ENCODE data around the gene WWC2. TPM values are rescaled to one million over a fixed set of nuclear protein-coding genes. Genes with fewer than 3 reads are reported as not detected.
"Not testable (repeated sequence)": the region's sequence is repeated elsewhere in the genome, so short reads cannot be mapped to it uniquely, and the experiment has no call there.

The WWC2 gene
- total RNA-seq, 1 donor from 2014 or later = 67.3 TPM

- ATAC-seq = no peak
- intact Hi-C loops (cut with DNase I) = no loop called here
Measured at GRCh38 chr4:183303301-183303700, 204.2 kb downstream of the WWC2 start.

GRCh38 chr4:183304067-183304466 lies 205.0 kb downstream of the WWC2 start:
- DNase-seq (ENCODE audit: low spot score) (no peak), ATAC-seq (no peak)
- intact Hi-C loops (cut with DNase I) = no loop called here

More at GRCh38 chr4:183303301-183303700, 204.2 kb downstream of the WWC2 start:
- DNase-seq (ENCODE audit: low spot score) = no peak

GRCh38 chr4:183304538-183304937 lies 205.5 kb downstream of the WWC2 start:
- DNase-seq (ENCODE audit: low spot score) (no peak), ATAC-seq (no peak)
- intact Hi-C loops (cut with DNase I) = no loop called here

GRCh38 chr4:183306811-183307210 lies 207.8 kb downstream of the WWC2 start:
- DNase-seq (ENCODE audit: low spot score) (no peak), ATAC-seq (no peak)
- intact Hi-C loops (cut with DNase I) = no loop called here

GRCh38 chr4:183312841-183313240 lies 213.8 kb downstream of the WWC2 start:
- no peak for DNase-seq (ENCODE audit: low spot score)
- ATAC-seq = no peak
- intact Hi-C loops (cut with DNase I) = no loop called here

- ATAC-seq (no peak), DNase-seq (ENCODE audit: low spot score) (no peak)
- intact Hi-C loops (cut with DNase I) = no loop called here
Measured at GRCh38 chr4:183314336-183314735, 215.3 kb downstream of the WWC2 start.

GRCh38 chr4:183314806-183315205 lies 215.7 kb downstream of the WWC2 start:
- intact Hi-C loops (cut with DNase I) = no loop called here
- ATAC-seq (no peak), DNase-seq (ENCODE audit: low spot score) (no peak)

- DNase-seq (ENCODE audit: low spot score) (no peak), ATAC-seq (peak; percentile 26)
- intact Hi-C loops (cut with DNase I) = no loop called here
Measured at GRCh38 chr4:183318656-183319055, 219.6 kb downstream of the WWC2 start.

GRCh38 chr4:183320211-183321059 lies 221.4 kb downstream of the WWC2 start, which contains the start of gene CLDN22:
Gene CLDN22, minus strand, starts transcription at chr4:183320276. Its CDS starts 58 bp downstream, at chr4:183320218.
- intact Hi-C loops (cut with DNase I) = no loop called here
- no peak for DNase-seq (ENCODE audit: low spot score)
- no peak for ATAC-seq

GRCh38 chr4:183321079-183321478 lies 222.0 kb downstream of the WWC2 start:
- ATAC-seq (peak; percentile 66), DNase-seq (ENCODE audit: low spot score) (no peak)
- intact Hi-C loops (cut with DNase I) = no loop called here

- DNase-seq (ENCODE audit: low spot score) (no peak), ATAC-seq (no peak)
- intact Hi-C loops (cut with DNase I) = no loop called here
Measured at GRCh38 chr4:183321516-183321915, 222.5 kb downstream of the WWC2 start.

GRCh38 chr4:183322326-183322725 lies 223.3 kb downstream of the WWC2 start, which contains the start of gene CLDN24:
Gene CLDN24, minus strand, starts transcription at chr4:183322426. Its CDS starts 0 bp downstream, at chr4:183322426.
- intact Hi-C loops (cut with DNase I) = no loop called here
- ATAC-seq (no peak), DNase-seq (ENCODE audit: low spot score) (no peak)

GRCh38 chr4:183323295-183323694 lies 224.2 kb downstream of the WWC2 start:
- DNase-seq (ENCODE audit: low spot score) (no peak), ATAC-seq (no peak)
- intact Hi-C loops (cut with DNase I) = no loop called here

- DNase-seq (ENCODE audit: low spot score); intact Hi-C loops (cut with DNase I); ATAC-seq: not testable (repeated sequence)
Measured at GRCh38 chr4:183324056-183324455, 225.0 kb downstream of the WWC2 start.

- intact Hi-C loops (cut with DNase I) = no loop called here
- ATAC-seq = no peak
- DNase-seq (ENCODE audit: low spot score) = no peak
Measured at GRCh38 chr4:183324619-183325018, 225.6 kb downstream of the WWC2 start.

GRCh38 chr4:183326387-183326786 lies 227.3 kb downstream of the WWC2 start:
- ATAC-seq; DNase-seq (ENCODE audit: low spot score); intact Hi-C loops (cut with DNase I): not testable (repeated sequence)

GRCh38 chr4:183326853-183327252 lies 227.8 kb downstream of the WWC2 start:
- intact Hi-C loops (cut with DNase I) = no loop called here
- no peak for DNase-seq (ENCODE audit: low spot score)
- ATAC-seq = no peak

- intact Hi-C loops (cut with DNase I) = no loop called here
- no peak for DNase-seq (ENCODE audit: low spot score)
- ATAC-seq = no peak
Measured at GRCh38 chr4:183327827-183328226, 228.8 kb downstream of the WWC2 start.

- no peak for DNase-seq (ENCODE audit: low spot score)
- intact Hi-C loops (cut with DNase I) = no loop called here
- no peak for ATAC-seq
Measured at GRCh38 chr4:183328832-183329231, 229.8 kb downstream of the WWC2 start.

GRCh38 chr4:183329244-183329643 lies 230.2 kb downstream of the WWC2 start:
- ATAC-seq = no peak

More at GRCh38 chr4:183329244-183329643, 230.2 kb downstream of the WWC2 start:
- intact Hi-C loops (cut with DNase I) = no loop called here
- DNase-seq (ENCODE audit: low spot score) = no peak
